ENCODE data around the gene BPIFB3.

BPIFB3 gene

GRCh38 chr20:33026779-33027759 lies 26.6 kb upstream of the BPIFB3 start:
- H3K4me3 ChIP-seq (ENCODE audit: low read length), result no peak overlapping the region
- H3K27me3 ChIP-seq (ENCODE audit: insufficient read depth, low read length), result no peaks in the 10 kb centered on the region
- H3K36me3 ChIP-seq (ENCODE audit: insufficient read depth, low read depth, low read length), result no peaks in the 10 kb centered on the region

GRCh38 chr20:33027769-33028751 lies 25.6 kb upstream of the BPIFB3 start:
- Histone ChIP-seq H3K4me1 (ENCODE audit: insufficient read depth, low read length) (no peaks in the 10 kb centered on the region), H3K9me3 (ENCODE audit: insufficient read depth, low read depth, low read length) (no peaks in the 10 kb centered on the region), H3K4me3 (ENCODE audit: low read length) (no peak overlapping the region), H3K27ac (ENCODE audit: low read length) (no peak overlapping the region), H3K9ac (ENCODE audit: low read depth, low read length) (no peak overlapping the region), H3K36me3 (ENCODE audit: insufficient read depth, low read depth, low read length) (no peaks in the 10 kb centered on the region), H3K27me3 (ENCODE audit: insufficient read depth, low read length) (no peaks in the 10 kb centered on the region)

More at GRCh38 chr20:33026779-33027759, 26.6 kb upstream of the BPIFB3 start:
- H3K9ac ChIP-seq (ENCODE audit: low read depth, low read length), result no peak overlapping the region
- no peaks in the 10 kb centered on the region for H3K9me3 ChIP-seq (ENCODE audit: insufficient read depth, low read depth, low read length)
- no peak overlapping the region for H3K27ac ChIP-seq (ENCODE audit: low read length)
- no peaks in the 10 kb centered on the region for H3K4me1 ChIP-seq (ENCODE audit: insufficient read depth, low read length)

GRCh38 chr20:33028875-33029274 lies 24.8 kb upstream of the BPIFB3 start:
- Histone ChIP-seq H3K27me3 (ENCODE audit: insufficient read depth, low read length) (no peaks in the 10 kb centered on the region), H3K9ac (ENCODE audit: low read depth, low read length) (no peak overlapping the region), H3K9me3 (ENCODE audit: insufficient read depth, low read depth, low read length) (no peaks in the 10 kb centered on the region), H3K27ac (ENCODE audit: low read length) (no peak overlapping the region), H3K4me1 (ENCODE audit: insufficient read depth, low read length) (no peaks in the 10 kb centered on the region), H3K36me3 (ENCODE audit: insufficient read depth, low read depth, low read length) (no peaks in the 10 kb centered on the region), H3K4me3 (ENCODE audit: low read length) (no peak overlapping the region)

- Histone ChIP-seq H3K9me3 (ENCODE audit: insufficient read depth, low read depth, low read length) (no peaks in the 10 kb centered on the region), H3K9ac (ENCODE audit: low read depth, low read length) (no peak overlapping the region), H3K4me3 (ENCODE audit: low read length) (no peak overlapping the region), H3K27ac (ENCODE audit: low read length) (no peak overlapping the region), H3K36me3 (ENCODE audit: insufficient read depth, low read depth, low read length) (no peaks in the 10 kb centered on the region), H3K27me3 (ENCODE audit: insufficient read depth, low read length) (no peaks in the 10 kb centered on the region), H3K4me1 (ENCODE audit: insufficient read depth, low read length) (no peaks in the 10 kb centered on the region)
Measured at GRCh38 chr20:33030076-33030475, 23.6 kb upstream of the BPIFB3 start.

GRCh38 chr20:33030569-33030968 lies 23.1 kb upstream of the BPIFB3 start:
- H3K4me3 ChIP-seq (ENCODE audit: low read length), result no peak overlapping the region
- no peaks in the 10 kb centered on the region; the same call in 1 of the 2 replicates for H3K27me3 ChIP-seq (ENCODE audit: insufficient read depth, low read length)
- H3K9ac ChIP-seq (ENCODE audit: low read depth, low read length), result no peak overlapping the region
- no peaks in the 10 kb centered on the region for H3K4me1 ChIP-seq (ENCODE audit: insufficient read depth, low read length)
- no peaks in the 10 kb centered on the region for H3K36me3 ChIP-seq (ENCODE audit: insufficient read depth, low read depth, low read length)
- H3K27ac ChIP-seq (ENCODE audit: low read length), result no peak overlapping the region
- no peaks in the 10 kb centered on the region for H3K9me3 ChIP-seq (ENCODE audit: insufficient read depth, low read depth, low read length)

GRCh38 chr20:33031531-33031930 lies 22.2 kb upstream of the BPIFB3 start, which contains the start of gene BPIFB6:
BPIFB6 (plus strand) TSS chr20:33031648; CDS start chr20:33031648, 0 bp downstream.
- Histone ChIP-seq H3K36me3 (ENCODE audit: insufficient read depth, low read depth, low read length) (no peaks in the 10 kb centered on the region), H3K4me3 (ENCODE audit: low read length) (no peak within 1 kb of the TSS), H3K4me1 (ENCODE audit: insufficient read depth, low read length) (no peaks in the 10 kb centered on the region), H3K27ac (ENCODE audit: low read length) (no peak within 1 kb of the TSS), H3K9me3 (ENCODE audit: insufficient read depth, low read depth, low read length) (no peaks in the 10 kb centered on the region), H3K27me3 (ENCODE audit: insufficient read depth, low read length) (no peaks in the 10 kb centered on the region; the same call in 1 of the 2 replicates), H3K9ac (ENCODE audit: low read depth, low read length) (no peak within 1 kb of the TSS)

- no peaks in the 10 kb centered on the region for H3K36me3 ChIP-seq (ENCODE audit: insufficient read depth, low read depth, low read length)
- H3K9me3 ChIP-seq (ENCODE audit: insufficient read depth, low read depth, low read length), result no peaks in the 10 kb centered on the region
- no peak overlapping the region for H3K4me3 ChIP-seq (ENCODE audit: low read length)
- H3K27me3 ChIP-seq (ENCODE audit: insufficient read depth, low read length), result no peaks in the 10 kb centered on the region; the same call in 1 of the 2 replicates
- H3K27ac ChIP-seq (ENCODE audit: low read length), result no peak overlapping the region
- H3K9ac ChIP-seq (ENCODE audit: low read depth, low read length), result no peak overlapping the region
- no peaks in the 10 kb centered on the region for H3K4me1 ChIP-seq (ENCODE audit: insufficient read depth, low read length)
Measured at GRCh38 chr20:33032555-33032954, 21.1 kb upstream of the BPIFB3 start.

GRCh38 chr20:33033381-33033780 lies 20.3 kb upstream of the BPIFB3 start:
- Histone ChIP-seq H3K27me3 (ENCODE audit: insufficient read depth, low read length) (peaks cover 8% of the 10 kb centered on the region), H3K9ac (ENCODE audit: low read depth, low read length) (no peak overlapping the region), H3K9me3 (ENCODE audit: insufficient read depth, low read depth, low read length) (no peaks in the 10 kb centered on the region), H3K27ac (ENCODE audit: low read length) (no peak overlapping the region), H3K36me3 (ENCODE audit: insufficient read depth, low read depth, low read length) (no peaks in the 10 kb centered on the region), H3K4me1 (ENCODE audit: insufficient read depth, low read length) (no peaks in the 10 kb centered on the region), H3K4me3 (ENCODE audit: low read length) (no peak overlapping the region)

- Histone ChIP-seq H3K9me3 (ENCODE audit: insufficient read depth, low read depth, low read length) (no peaks in the 10 kb centered on the region), H3K4me1 (ENCODE audit: insufficient read depth, low read length) (no peaks in the 10 kb centered on the region), H3K36me3 (ENCODE audit: insufficient read depth, low read depth, low read length) (no peaks in the 10 kb centered on the region), H3K9ac (ENCODE audit: low read depth, low read length) (no peak overlapping the region), H3K27me3 (ENCODE audit: insufficient read depth, low read length) (peaks cover 9% of the 10 kb centered on the region), H3K27ac (ENCODE audit: low read length) (no peak overlapping the region), H3K4me3 (ENCODE audit: low read length) (no peak overlapping the region)
Measured at GRCh38 chr20:33034115-33034514, 19.6 kb upstream of the BPIFB3 start.

- H3K27ac ChIP-seq (ENCODE audit: low read length), result no peak overlapping the region
- no peak overlapping the region for H3K9ac ChIP-seq (ENCODE audit: low read depth, low read length)
- no peaks in the 10 kb centered on the region for H3K9me3 ChIP-seq (ENCODE audit: insufficient read depth, low read depth, low read length)
- no peak overlapping the region for H3K4me3 ChIP-seq (ENCODE audit: low read length)
- H3K4me1 ChIP-seq (ENCODE audit: insufficient read depth, low read length), result no peaks in the 10 kb centered on the region
- H3K27me3 ChIP-seq (ENCODE audit: insufficient read depth, low read length), result peaks cover 9% of the 10 kb centered on the region
- no peaks in the 10 kb centered on the region for H3K36me3 ChIP-seq (ENCODE audit: insufficient read depth, low read depth, low read length)
Measured at GRCh38 chr20:33034901-33035492, 18.7 kb upstream of the BPIFB3 start.

GRCh38 chr20:33037456-33037855 lies 16.2 kb upstream of the BPIFB3 start:
- H3K36me3 ChIP-seq (ENCODE audit: insufficient read depth, low read depth, low read length), result no peaks in the 10 kb centered on the region
- no peak overlapping the region for H3K27ac ChIP-seq (ENCODE audit: low read length)
- no peaks in the 10 kb centered on the region for H3K4me1 ChIP-seq (ENCODE audit: insufficient read depth, low read length)
- no peaks in the 10 kb centered on the region for H3K9me3 ChIP-seq (ENCODE audit: insufficient read depth, low read depth, low read length)
- peaks cover 9% of the 10 kb centered on the region for H3K27me3 ChIP-seq (ENCODE audit: insufficient read depth, low read length)
- H3K4me3 ChIP-seq (ENCODE audit: low read length), result no peak overlapping the region
- H3K9ac ChIP-seq (ENCODE audit: low read depth, low read length), result no peak overlapping the region
